Endodermal cell (in vitro differentiated cells): Measurements from ENCODE around the gene F2RL1. TPM values are rescaled to one million over a fixed set of nuclear protein-coding genes. Genes with fewer than 3 reads are reported as not detected.
"Not testable (repeated sequence)": the region's sequence is repeated elsewhere in the genome, so short reads cannot be mapped to it uniquely, and the experiment has no call there.

Experiments
- DNase-seq: peaks from one replicate; pipeline ENCODE4 v3.0.0-alpha.2; 2017
- H3K27ac ChIP-seq: 2 replicates; pipeline ENCODE4 v1.5.1; 2013; ENCODE audit warnings: mild to moderate bottlenecking, low read depth, low read length, moderate library complexity
- H3K27me3 ChIP-seq: 2 replicates; pipeline ENCODE4 v1.6.1; 2013; ENCODE audit warnings: mild to moderate bottlenecking, low read length, moderate library complexity; ENCODE audit not compliant: insufficient read depth, control insufficient read depth, poor library complexity, severe bottlenecking
- H3K36me3 ChIP-seq: 2 replicates; pipeline ENCODE4 v1.7.0; 2013; ENCODE audit warnings: mild to moderate bottlenecking, low read length, moderate library complexity; ENCODE audit not compliant: control insufficient read depth, insufficient read depth
- H3K4me1 ChIP-seq: one replicate; pipeline ENCODE4 v1.7.0; 2013; ENCODE audit warnings: low read length; ENCODE audit not compliant: control insufficient read depth, insufficient read depth
- H3K4me3 ChIP-seq: 2 replicates; pipeline ENCODE4 v1.5.1; 2013; ENCODE audit warnings: mild to moderate bottlenecking, low read length, moderate library complexity
- H3K9ac ChIP-seq: 2 replicates; pipeline ENCODE4 v1.6.1; 2013; ENCODE audit warnings: mild to moderate bottlenecking, low read length, moderate library complexity; ENCODE audit not compliant: poor library complexity, severe bottlenecking; ENCODE audit errors: extremely low read depth
- H3K9me3 ChIP-seq: 2 replicates; pipeline ENCODE4 v1.6.1; 2013; ENCODE audit warnings: mild to moderate bottlenecking, low read length, moderate library complexity; ENCODE audit not compliant: control insufficient read depth
- H3K27ac Mint-ChIP-seq: 2 replicates; pipeline ENCODE4 v1.8.0; 2020; ENCODE audit warnings: mixed read lengths
- H3K27me3 Mint-ChIP-seq: 2 replicates; pipeline ENCODE4 v1.8.0; 2021; ENCODE audit warnings: mild to moderate bottlenecking, mixed read lengths; ENCODE audit not compliant: insufficient read depth
- H3K36me3 Mint-ChIP-seq: 2 replicates; pipeline ENCODE4 v1.8.0; 2020; ENCODE audit warnings: low read depth, mixed read lengths
- H3K4me1 Mint-ChIP-seq: 2 replicates; pipeline ENCODE4 v1.8.0; 2020; ENCODE audit warnings: mixed read lengths
- H3K4me3 Mint-ChIP-seq: 2 replicates; pipeline ENCODE4 v1.8.0; 2020; ENCODE audit warnings: mild to moderate bottlenecking, moderate library complexity, mixed read lengths
- H3K9me3 Mint-ChIP-seq: 2 replicates; pipeline ENCODE4 v1.8.0; 2020; ENCODE audit warnings: mild to moderate bottlenecking, mixed read lengths
- WGBS, 2 experiments: methylation state at CpG; one replicate each; pipeline versions ENCODE4 v1.1.5 to v1.1.7; 2013; ENCODE audit warnings: missing lambda C conversion rate in 2 of 2, mixed read lengths in 1 of 2; ENCODE audit not compliant: insufficient coverage in 1 of 2, insufficient read length in 1 of 2; 5-methylcytosine and 5-hydroxymethylcytosine counted together
- total RNA-seq, 2 donors: library from RNA; stranded (reverse); fragmentation: NEBNext Ultra II Directional in 1 of 2; extraction: Animal tissue kit (Norgen Biotek cat#: 25700) in 1 of 2; gene quantifications; 2 replicates in 1 of 2; 3 replicates in 1 of 2; pipeline ENCODE4 v1.2.1, GENCODE V29; 2021
- TF ChIP-seq, protein P1 (sequence below): fragments of 200-600 bp; sonication (generic); conservative IDR thresholded peaks from 2 replicates; pipeline ENCODE4 v1.5.0; 2021; ENCODE audit warnings: antibody characterized with exemption, mild to moderate bottlenecking

The F2RL1 gene
- total RNA-seq, 2 donors from 2014 or later: 13.4 to 18.2 TPM

DNA sequence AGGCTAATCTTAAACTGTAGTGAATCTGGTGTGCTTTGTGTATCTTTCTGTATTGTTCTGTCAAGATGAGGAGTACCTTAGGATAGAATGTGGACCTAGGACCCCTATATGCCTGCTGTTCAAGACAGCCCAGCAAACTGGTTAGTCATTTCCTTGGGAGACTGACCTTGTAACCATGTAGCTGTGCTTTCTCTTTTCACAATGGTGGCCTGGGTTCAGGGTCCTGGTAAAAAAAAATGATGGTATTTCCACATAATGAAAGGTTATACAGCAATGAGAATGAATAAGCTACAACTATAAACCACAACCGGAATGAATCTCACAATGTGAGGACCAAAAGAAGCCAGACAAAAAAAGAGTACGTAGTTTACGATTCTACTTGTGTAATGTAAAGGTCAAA lies 36.4 kb upstream of the F2RL1 start:
- no peak overlapping the region for H3K4me3 ChIP-seq
- Mint-ChIP-seq H3K27me3 (peaks cover 27% of the 10 kb centered on the region), H3K36me3 (no peaks in the 10 kb centered on the region), H3K9me3 (no peaks in the 10 kb centered on the region), H3K27ac (no peak overlapping the region), H3K4me3 (no peak overlapping the region), H3K4me1 (peaks cover 5% of the 10 kb centered on the region)
- no peak for DNase-seq
- TF ChIP-seq, protein P1, sequence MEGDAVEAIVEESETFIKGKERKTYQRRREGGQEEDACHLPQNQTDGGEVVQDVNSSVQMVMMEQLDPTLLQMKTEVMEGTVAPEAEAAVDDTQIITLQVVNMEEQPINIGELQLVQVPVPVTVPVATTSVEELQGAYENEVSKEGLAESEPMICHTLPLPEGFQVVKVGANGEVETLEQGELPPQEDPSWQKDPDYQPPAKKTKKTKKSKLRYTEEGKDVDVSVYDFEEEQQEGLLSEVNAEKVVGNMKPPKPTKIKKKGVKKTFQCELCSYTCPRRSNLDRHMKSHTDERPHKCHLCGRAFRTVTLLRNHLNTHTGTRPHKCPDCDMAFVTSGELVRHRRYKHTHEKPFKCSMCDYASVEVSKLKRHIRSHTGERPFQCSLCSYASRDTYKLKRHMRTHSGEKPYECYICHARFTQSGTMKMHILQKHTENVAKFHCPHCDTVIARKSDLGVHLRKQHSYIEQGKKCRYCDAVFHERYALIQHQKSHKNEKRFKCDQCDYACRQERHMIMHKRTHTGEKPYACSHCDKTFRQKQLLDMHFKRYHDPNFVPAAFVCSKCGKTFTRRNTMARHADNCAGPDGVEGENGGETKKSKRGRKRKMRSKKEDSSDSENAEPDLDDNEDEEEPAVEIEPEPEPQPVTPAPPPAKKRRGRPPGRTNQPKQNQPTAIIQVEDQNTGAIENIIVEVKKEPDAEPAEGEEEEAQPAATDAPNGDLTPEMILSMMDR: no peak
- H3K27me3 ChIP-seq: no peaks in the 10 kb centered on the region
- 88 to 95% methylated on average over 3 of the region's 3 CpGs for WGBS, 2 experiments
- no peak overlapping the region for H3K9ac ChIP-seq
- H3K27ac ChIP-seq: no peak overlapping the region
- H3K4me1 ChIP-seq: no peaks in the 10 kb centered on the region
- no peaks in the 10 kb centered on the region for H3K9me3 ChIP-seq
- no peaks in the 10 kb centered on the region for H3K36me3 ChIP-seq

DNA sequence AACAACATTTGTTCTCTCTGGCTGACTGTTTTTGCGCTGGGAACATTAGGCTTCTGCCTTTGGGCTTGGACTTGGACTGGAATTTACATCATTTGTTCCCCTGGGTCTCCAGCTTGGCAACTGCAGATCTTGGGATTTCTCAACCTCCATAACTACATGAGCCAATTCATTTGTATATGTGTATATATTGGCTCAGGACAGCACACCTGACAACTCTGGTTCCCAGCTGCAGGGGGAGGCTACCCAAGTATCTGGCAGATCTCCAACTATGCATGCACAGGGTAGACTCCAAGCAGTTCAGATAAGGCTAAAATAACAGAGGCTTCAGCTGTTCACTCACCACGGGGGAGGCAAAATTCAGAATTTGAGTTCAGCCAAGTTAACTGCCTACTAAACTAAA lies 31.6 kb upstream of the F2RL1 start:
- H3K36me3 ChIP-seq: no peaks in the 10 kb centered on the region
- TF ChIP-seq, protein P1: no peak
- Mint-ChIP-seq H3K4me3 (no peak overlapping the region), H3K4me1 (peaks cover 8% of the 10 kb centered on the region), H3K27ac (no peak overlapping the region), H3K36me3 (peaks cover 3% of the 10 kb centered on the region), H3K27me3 (peaks cover 53% of the 10 kb centered on the region), H3K9me3 (peaks cover 11% of the 10 kb centered on the region)
- no peak for DNase-seq
- H3K4me1 ChIP-seq: no peaks in the 10 kb centered on the region
- no peak overlapping the region for H3K27ac ChIP-seq
- H3K9ac ChIP-seq: no peak overlapping the region
- WGBS, 2 experiments: 83 to 91% methylated on average over 2 of the region's 2 CpGs
- no peak overlapping the region for H3K4me3 ChIP-seq
- peaks cover 10% of the 10 kb centered on the region for H3K27me3 ChIP-seq
- peaks cover 5% of the 10 kb centered on the region for H3K9me3 ChIP-seq

DNA sequence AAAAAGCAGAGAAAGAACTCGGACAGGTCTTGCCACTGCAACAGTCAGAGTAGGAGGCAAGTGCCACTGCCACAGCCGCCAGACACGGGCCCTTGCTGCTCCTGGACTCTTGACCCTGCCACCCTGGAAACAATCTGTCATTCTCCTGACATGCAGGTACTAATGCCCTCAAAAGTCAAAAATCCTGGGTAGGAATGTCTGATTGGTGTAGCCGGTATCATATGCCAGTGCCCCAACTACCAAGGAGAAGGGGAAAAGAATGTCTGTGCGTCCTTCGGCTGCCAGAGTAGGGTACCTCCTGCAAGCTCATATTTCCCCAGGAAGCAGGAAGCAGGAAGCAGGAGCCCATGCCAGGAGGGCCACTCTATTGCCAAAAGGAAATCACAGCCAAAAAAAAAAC lies 30.5 kb upstream of the F2RL1 start:
- Histone ChIP-seq H3K4me1 (no peaks in the 10 kb centered on the region), H3K27me3 (peaks cover 10% of the 10 kb centered on the region), H3K4me3 (no peak overlapping the region), H3K9me3 (peaks cover 5% of the 10 kb centered on the region), H3K27ac (no peak overlapping the region), H3K9ac (no peak overlapping the region), H3K36me3 (no peaks in the 10 kb centered on the region)
- no peak overlapping the region for H3K27ac Mint-ChIP-seq
- TF ChIP-seq, protein P1: no peak
- peaks cover 8% of the 10 kb centered on the region for H3K4me1 Mint-ChIP-seq
- H3K9me3 Mint-ChIP-seq: peaks cover 11% of the 10 kb centered on the region
- peaks cover 3% of the 10 kb centered on the region for H3K36me3 Mint-ChIP-seq
- peaks cover 56% of the 10 kb centered on the region for H3K27me3 Mint-ChIP-seq
- 89 to 95% methylated on average over 1 to 6 of the region's 6 CpGs for WGBS, 2 experiments
- no peak overlapping the region for H3K4me3 Mint-ChIP-seq
- no peak for DNase-seq

DNA sequence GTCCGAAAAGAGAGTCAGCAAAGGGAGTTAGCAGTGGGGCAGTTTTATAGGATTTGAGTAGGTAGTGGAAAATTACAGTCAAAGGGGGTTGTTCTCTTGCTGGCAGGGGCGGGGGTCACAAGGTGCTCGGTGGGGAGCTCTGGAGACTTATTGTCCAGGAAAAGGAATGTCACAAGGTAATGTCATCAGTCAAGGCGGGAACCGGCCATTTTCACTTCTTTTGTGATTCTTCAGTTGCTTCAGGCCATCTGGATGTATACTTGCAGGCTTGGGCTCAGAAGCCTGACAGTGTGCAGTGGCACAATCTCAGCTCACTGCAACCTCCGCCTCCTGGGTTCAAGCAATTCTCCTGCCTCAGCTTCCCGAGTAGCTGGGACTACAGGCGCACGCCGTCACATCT lies 29.6 kb upstream of the F2RL1 start:
- not testable (repeated sequence) for H3K27ac Mint-ChIP-seq, H3K4me1 Mint-ChIP-seq, H3K4me3 Mint-ChIP-seq, H3K4me1 ChIP-seq, H3K9me3 ChIP-seq, H3K36me3 ChIP-seq, H3K27ac ChIP-seq, H3K9ac ChIP-seq, H3K4me3 ChIP-seq, H3K36me3 Mint-ChIP-seq
- peaks cover 52% of the 10 kb centered on the region for H3K27me3 Mint-ChIP-seq
- WGBS, 2 experiments: 94 to 100% methylated on average over 7 to 10 of the region's 10 CpGs
- H3K9me3 Mint-ChIP-seq: peaks cover 11% of the 10 kb centered on the region
- DNase-seq: peak; percentile 57
- H3K27me3 ChIP-seq: peaks cover 10% of the 10 kb centered on the region
